Sciatic nerve (tissue), 2 donors: ENCODE data around the gene POP7. TPM values are rescaled to one million over a fixed set of nuclear protein-coding genes. Genes with fewer than 3 reads are reported as not detected.
"Not testable (repeated sequence)": the region's sequence is repeated elsewhere in the genome, so short reads cannot be mapped to it uniquely, and the experiment has no call there.

ENCODE experiments used
- ATAC-seq: fragments of 200-7000 bp; cut with Tn5 transposase; one replicate; pipeline ENCODE4 v1.9.1; 2020; ENCODE audit warnings: mild to moderate bottlenecking, moderate library complexity
- DNase-seq: peaks from one replicate; pipeline ENCODE4 v3.0.0-alpha.2; 2020; ENCODE audit warnings: low spot score
- intact Hi-C: fragments of 100-400 bp; cut with DNase I; formaldehyde crosslinking; loops from one replicate; pipeline ENCODE4 v1.14.2; 2022
- total RNA-seq: library from RNA; stranded (reverse); fragmentation: NEBNext Ultra II Directional; extraction: Animal tissue kit (Norgen Biotek cat#: 25700); gene quantifications from one replicate; pipeline ENCODE4 v1.2.1, GENCODE V29; 2021
- donor health status: DM: no; HTN: no; CAD: no.
- donor health status: DM: no; HTN: no; CAD: no.

POP7 gene
- total RNA-seq, 1 donor from 2014 or later = 16.6 TPM

DNA sequence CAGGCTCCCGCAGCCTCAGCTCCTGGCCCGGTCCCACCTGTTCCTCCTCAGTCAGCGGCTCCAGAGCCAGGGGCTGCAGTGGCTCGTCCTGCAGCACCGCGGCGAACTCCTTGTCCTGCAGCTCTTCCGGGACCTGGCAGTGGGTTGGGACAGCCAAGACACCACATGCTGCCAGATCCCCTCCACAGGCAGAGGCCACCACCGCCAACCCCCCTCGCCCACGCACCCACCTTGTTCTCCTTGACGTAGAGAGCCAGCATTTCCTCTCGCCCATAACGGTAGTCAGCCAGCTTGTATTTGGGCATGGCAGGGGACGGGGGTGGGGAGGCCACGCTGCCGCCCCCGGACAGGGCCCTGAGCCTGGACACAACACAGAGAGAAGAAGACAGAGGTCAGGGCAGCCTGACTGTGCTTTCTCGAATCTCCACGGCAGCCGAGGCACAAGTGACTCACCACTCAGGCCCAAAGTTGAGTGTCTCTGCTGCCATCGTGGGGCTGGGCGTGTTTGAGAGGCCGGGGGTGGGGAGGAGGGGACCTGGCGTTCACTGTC, 18.1 kb upstream of the POP7 start:
- DNase-seq = no peak
- ATAC-seq = no peak
- intact Hi-C loops = no loop called here

GRCh38 chr7:100688326-100688860, 17.5 kb upstream of the POP7 start:
- DNase-seq (no peak), ATAC-seq (no peak)
- intact Hi-C loops = no loop called here

- DNase-seq (no peak), ATAC-seq (no peak)
- intact Hi-C loops = loop anchor here (5.0 kb wide), 1 partner anchor 222 kb away; no protein-coding TSS in a partner anchor
These were observed 16.4 kb upstream of the POP7 start for GRCh38 chr7:100689230-100690135.

- peak; percentile 88 for ATAC-seq
- intact Hi-C loops = loop anchor here (2.0 to 5.0 kb wide), 2 partner anchors 127 to 225 kb away; no protein-coding TSS in a partner anchor
These were observed 14.0 kb upstream of the POP7 start for GRCh38 chr7:100691676-100692577.

GRCh38 chr7:100692578-100692961, 13.4 kb upstream of the POP7 start:
- intact Hi-C loops = loop anchor here (2.0 to 5.0 kb wide), 2 partner anchors 128 to 225 kb away; no protein-coding TSS in a partner anchor
- ATAC-seq (no peak), DNase-seq (no peak)

More at GRCh38 chr7:100691676-100692577, 14.0 kb upstream of the POP7 start:
- peak; percentile 91 for DNase-seq

- DNase-seq (no peak), ATAC-seq (no peak)
- intact Hi-C loops = loop anchor here (2.0 to 5.0 kb wide), 2 partner anchors 129 to 226 kb away; no protein-coding TSS in a partner anchor
These were observed 12.4 kb upstream of the POP7 start for GRCh38 chr7:100693312-100694097.

- intact Hi-C loops = loop anchor here (5.0 kb wide), 1 partner anchor 227 kb away; no protein-coding TSS in a partner anchor
- peak; percentile 41 for ATAC-seq
- DNase-seq = no peak
These were observed 11.7 kb upstream of the POP7 start, which contains the start of gene GIGYF1 for GRCh38 chr7:100694098-100694745. Gene GIGYF1, minus strand, starts transcription at chr7:100694250. Its CDS starts 6,012 bp downstream, at chr7:100688238.

DNA sequence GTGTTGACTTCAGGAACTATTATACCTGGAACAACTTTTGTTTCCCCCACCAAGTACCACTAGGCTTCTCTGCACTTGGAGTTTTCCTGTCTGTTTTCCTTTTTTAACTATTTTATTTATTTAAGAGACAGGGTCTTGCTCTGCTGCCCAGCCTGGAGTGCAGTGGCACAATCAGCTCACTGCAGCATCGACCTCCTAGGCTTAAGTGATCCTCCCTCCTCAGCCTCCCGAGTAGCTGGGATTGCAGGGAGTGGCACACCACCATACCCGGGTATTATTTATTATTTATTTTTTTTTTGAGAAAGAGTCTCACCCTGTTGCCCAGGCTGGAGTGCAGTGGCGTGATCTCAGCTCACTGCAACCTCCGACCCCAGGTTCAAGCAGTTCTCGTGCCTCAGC, 9.8 kb upstream of the POP7 start:
- intact Hi-C loops = no loop called here
- no peak for DNase-seq
- ATAC-seq = no peak

DNA sequence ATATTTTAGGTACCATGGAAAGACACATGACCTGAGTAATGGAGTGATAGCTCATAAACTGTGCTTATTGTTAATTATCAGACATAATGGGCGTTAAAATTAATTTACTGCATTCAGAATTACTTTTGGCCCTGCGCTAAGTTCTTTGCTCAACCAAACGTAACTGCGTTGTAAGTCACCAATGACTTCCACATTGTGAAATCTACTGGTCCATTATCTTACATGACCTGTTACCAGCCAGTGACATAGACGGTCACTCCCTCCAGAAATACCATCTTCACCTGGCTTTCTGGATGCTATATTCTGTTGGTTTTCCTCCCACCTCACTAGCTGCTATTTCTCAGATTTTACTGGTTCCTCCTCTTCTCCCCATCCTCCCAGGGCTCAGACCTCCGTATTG, 6.9 kb upstream of the POP7 start:
- DNase-seq (no peak), ATAC-seq (no peak)
- intact Hi-C loops = no loop called here

- ATAC-seq, DNase-seq, intact Hi-C loops: not testable (repeated sequence)
These were observed 4.8 kb upstream of the POP7 start for GRCh38 chr7:100701089-100701488.

- DNase-seq (peak; percentile 90), ATAC-seq (peak; percentile 83)
- intact Hi-C loops = loop anchor here (2.0 kb wide), 1 partner anchor 145 kb away; no protein-coding TSS in a partner anchor
These were observed 585 bp upstream of the POP7 start for GRCh38 chr7:100705320-100705752.

GRCh38 chr7:100706672-100707311, 871 bp downstream of the POP7 start:
- intact Hi-C loops = no loop called here
- no peak for ATAC-seq
- no peak for DNase-seq

DNA sequence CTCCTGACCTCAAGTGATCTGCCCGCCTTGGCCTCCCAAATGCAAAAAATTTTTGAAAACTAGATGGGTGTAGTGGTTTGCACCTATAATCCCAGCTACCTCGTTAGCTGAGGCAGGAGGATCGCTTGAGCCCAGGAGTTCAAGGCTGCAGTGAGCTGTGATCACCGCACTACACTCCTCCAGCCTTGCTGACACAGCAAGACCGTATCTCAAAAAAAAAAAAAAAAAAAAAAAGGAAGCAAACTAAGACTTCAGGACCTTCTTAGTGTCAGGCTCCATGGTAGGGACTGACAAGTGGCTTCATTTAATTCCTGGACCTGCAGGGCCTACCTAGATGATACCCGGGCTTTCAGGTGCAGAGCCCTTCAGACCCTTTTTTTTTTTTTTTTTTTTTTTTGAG, 2.5 kb downstream of the POP7 start:
- ATAC-seq (no peak), DNase-seq (no peak)
- intact Hi-C loops = no loop called here

DNA sequence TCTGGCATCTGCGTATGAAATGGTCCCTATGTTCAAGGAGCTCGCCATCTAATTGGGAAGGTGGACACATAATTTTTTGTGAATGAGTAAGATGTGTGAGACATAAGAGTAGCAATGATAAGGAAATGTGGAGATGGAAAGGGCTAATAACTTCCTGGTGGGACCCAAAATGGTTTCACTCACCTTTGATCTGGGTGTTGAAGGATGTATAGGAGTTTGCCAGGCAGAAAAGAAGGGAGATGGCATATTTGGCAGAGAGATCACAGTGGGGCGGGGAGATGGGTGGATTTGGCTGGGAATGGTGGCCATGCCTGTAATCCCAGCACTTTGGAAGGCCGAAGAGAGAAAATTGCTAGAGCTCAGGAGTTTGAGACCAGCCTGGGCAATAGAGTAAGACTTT, 4.5 kb downstream of the POP7 start:
- intact Hi-C loops = no loop called here
- DNase-seq (no peak), ATAC-seq (no peak)

DNA sequence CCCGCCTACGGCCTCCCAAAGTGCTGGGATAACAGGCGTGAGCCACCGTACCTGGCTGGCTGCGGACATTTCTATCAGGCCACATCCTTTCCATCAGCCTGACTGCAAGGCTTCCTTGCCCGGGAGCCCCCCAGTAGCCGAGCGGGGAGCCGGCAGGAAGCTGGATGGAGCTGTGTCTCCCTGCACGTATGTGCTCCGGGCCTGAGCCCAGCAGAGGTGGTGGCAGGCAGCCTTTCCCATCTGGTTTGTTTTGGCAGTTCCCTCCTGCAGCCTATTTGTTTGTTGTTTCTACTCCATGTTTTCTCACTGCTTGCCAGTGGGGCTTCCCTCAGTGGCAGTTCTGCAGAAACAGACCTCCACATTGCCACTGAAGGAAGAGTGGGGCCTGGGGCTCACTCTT, 5.4 kb downstream of the POP7 start:
- ATAC-seq = no peak
- intact Hi-C loops = no loop called here
- DNase-seq = no peak

DNA sequence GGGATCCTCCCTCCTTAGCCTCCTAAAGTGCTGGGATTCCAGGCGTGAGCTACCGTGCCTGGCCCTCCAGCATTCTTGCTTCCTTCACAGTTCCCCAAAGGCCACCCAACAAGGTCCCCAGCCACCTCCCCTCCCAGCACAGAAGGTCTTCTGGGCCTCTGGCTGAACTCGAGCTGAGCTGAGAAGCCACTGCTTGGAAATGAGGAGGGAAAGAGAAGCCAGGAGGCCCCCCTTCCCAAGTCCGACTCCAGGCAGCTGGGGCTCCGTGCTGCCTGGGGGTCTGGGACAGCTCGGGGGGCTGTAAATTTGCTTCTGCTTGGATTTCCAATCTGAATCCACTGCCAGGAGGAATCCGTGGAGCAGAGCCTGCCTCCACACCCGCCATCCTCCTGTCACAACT, 8.8 kb downstream of the POP7 start:
- DNase-seq (no peak), ATAC-seq (no peak)
- intact Hi-C loops = no loop called here

- ATAC-seq, DNase-seq, intact Hi-C loops: not testable (repeated sequence)
These were observed 11.2 kb downstream of the POP7 start for GRCh38 chr7:100717073-100717472.
